ENCODE data around the gene NTRK2.

NTRK2 gene

GRCh38 chr9:84874596-84874995 is 205.1 kb downstream of the NTRK2 start:
- Histone ChIP-seq H3K4me1 (ENCODE audit: insufficient read depth, low read length) (peaks cover 11% of the 10 kb centered on the region), H3K27ac (ENCODE audit: low read length) (no peak overlapping the region), H3K79me2 (ENCODE audit: insufficient read depth, low read length) (no peaks in the 10 kb centered on the region), H3K27me3 (ENCODE audit: insufficient read depth, low read length, poor library complexity) (no peaks in the 10 kb centered on the region), H3K9me3 (ENCODE audit: insufficient read depth, low read length, severe bottlenecking) (no peaks in the 10 kb centered on the region), H3K4me2 (ENCODE audit: insufficient read depth, low read length) (peak overlapping the region; percentile 38; the same call in 1 of the 2 replicates), H3K9ac (ENCODE audit: low read depth, low read length) (no peak overlapping the region), H4K20me1 (ENCODE audit: insufficient read depth, low read length) (no peaks in the 10 kb centered on the region), H3K36me3 (ENCODE audit: insufficient read depth, low read length) (no peaks in the 10 kb centered on the region), H2AFZ (ENCODE audit: low read depth, low read length) (peak overlapping the region; percentile 59; the same call in 1 of the 2 replicates), H3K4me3 (ENCODE audit: low read depth in 1 of 2, low read length in 2 of 2) (no peak overlapping the region)
- TF ChIP-seq CTCF (IDR thresholded peaks at IDR 0.05; ENCODE audit: borderline replicate concordance, extremely low read depth, low read length, poor library complexity, severe bottlenecking) (no peak), EZH2 (IDR thresholded peaks at IDR 0.05; ENCODE audit: borderline replicate concordance, low read depth, low read length, severe bottlenecking) (no peak)
- DNase-seq, result peak; percentile 15
- ATAC-seq (ENCODE audit: insufficient read depth, low read depth), result peak; percentile 70; the same call in 1 of the 3 replicates

GRCh38 chr9:84875193-84875592 is 205.7 kb downstream of the NTRK2 start:
- TF ChIP-seq EZH2 (IDR thresholded peaks at IDR 0.05; ENCODE audit: borderline replicate concordance, low read depth, low read length, severe bottlenecking) (no peak), CTCF (IDR thresholded peaks at IDR 0.05; ENCODE audit: borderline replicate concordance, extremely low read depth, low read length, poor library complexity, severe bottlenecking) (no peak)
- no peak overlapping the region for H3K9ac ChIP-seq (ENCODE audit: low read depth, low read length)
- DNase-seq (no peak), ATAC-seq (ENCODE audit: insufficient read depth, low read depth) (no peak)
- H3K36me3 ChIP-seq (ENCODE audit: insufficient read depth, low read length), result no peaks in the 10 kb centered on the region
- no peaks in the 10 kb centered on the region for H3K79me2 ChIP-seq (ENCODE audit: insufficient read depth, low read length)
- no peak overlapping the region for H3K27ac ChIP-seq (ENCODE audit: low read length)
- H3K4me3 ChIP-seq (ENCODE audit: low read depth in 1 of 2, low read length in 2 of 2), result no peak overlapping the region
- H3K4me1 ChIP-seq (ENCODE audit: insufficient read depth, low read length), result peaks cover 11% of the 10 kb centered on the region
- H3K27me3 ChIP-seq (ENCODE audit: insufficient read depth, low read length, poor library complexity), result no peaks in the 10 kb centered on the region
- H2AFZ ChIP-seq (ENCODE audit: low read depth, low read length), result peak overlapping the region; percentile 59
- no peaks in the 10 kb centered on the region for H3K9me3 ChIP-seq (ENCODE audit: insufficient read depth, low read length, severe bottlenecking)
- no peak overlapping the region for H3K4me2 ChIP-seq (ENCODE audit: insufficient read depth, low read length)
- H4K20me1 ChIP-seq (ENCODE audit: insufficient read depth, low read length), result no peaks in the 10 kb centered on the region

- Histone ChIP-seq H3K27me3 (ENCODE audit: insufficient read depth, low read length, poor library complexity) (no peaks in the 10 kb centered on the region), H3K27ac (ENCODE audit: low read length) (no peak overlapping the region), H3K36me3 (ENCODE audit: insufficient read depth, low read length) (no peaks in the 10 kb centered on the region), H2AFZ (ENCODE audit: low read depth, low read length) (no peak overlapping the region), H3K9me3 (ENCODE audit: insufficient read depth, low read length, severe bottlenecking) (no peaks in the 10 kb centered on the region), H4K20me1 (ENCODE audit: insufficient read depth, low read length) (no peaks in the 10 kb centered on the region), H3K4me2 (ENCODE audit: insufficient read depth, low read length) (no peak overlapping the region), H3K4me3 (ENCODE audit: low read depth in 1 of 2, low read length in 2 of 2) (no peak overlapping the region), H3K4me1 (ENCODE audit: insufficient read depth, low read length) (peaks cover 5% of the 10 kb centered on the region), H3K79me2 (ENCODE audit: insufficient read depth, low read length) (no peaks in the 10 kb centered on the region), H3K9ac (ENCODE audit: low read depth, low read length) (no peak overlapping the region)
- no peak for TF ChIP-seq CTCF (IDR thresholded peaks at IDR 0.05; ENCODE audit: borderline replicate concordance, extremely low read depth, low read length, poor library complexity, severe bottlenecking)
- TF ChIP-seq EZH2 (IDR thresholded peaks at IDR 0.05; ENCODE audit: borderline replicate concordance, low read depth, low read length, severe bottlenecking), result no peak
- DNase-seq, result no peak
- no peak for ATAC-seq (ENCODE audit: insufficient read depth, low read depth)
Observed at GRCh38 chr9:84879631-84880030, 210.1 kb downstream of the NTRK2 start.

- H3K4me1 ChIP-seq (ENCODE audit: insufficient read depth, low read length), result no peaks in the 10 kb centered on the region
- H3K79me2 ChIP-seq (ENCODE audit: insufficient read depth, low read length), result no peaks in the 10 kb centered on the region
- DNase-seq (no peak), ATAC-seq (ENCODE audit: insufficient read depth, low read depth) (no peak)
- H3K4me2 ChIP-seq (ENCODE audit: insufficient read depth, low read length), result no peak overlapping the region
- no peak overlapping the region for H2AFZ ChIP-seq (ENCODE audit: low read depth, low read length)
- H4K20me1 ChIP-seq (ENCODE audit: insufficient read depth, low read length), result no peaks in the 10 kb centered on the region
- no peaks in the 10 kb centered on the region for H3K9me3 ChIP-seq (ENCODE audit: insufficient read depth, low read length, severe bottlenecking)
- H3K9ac ChIP-seq (ENCODE audit: low read depth, low read length), result no peak overlapping the region
- H3K4me3 ChIP-seq (ENCODE audit: low read depth in 1 of 2, low read length in 2 of 2), result no peak overlapping the region
- no peak overlapping the region for H3K27ac ChIP-seq (ENCODE audit: low read length)
- no peaks in the 10 kb centered on the region for H3K27me3 ChIP-seq (ENCODE audit: insufficient read depth, low read length, poor library complexity)
- no peaks in the 10 kb centered on the region for H3K36me3 ChIP-seq (ENCODE audit: insufficient read depth, low read length)
- TF ChIP-seq CTCF (IDR thresholded peaks at IDR 0.05; ENCODE audit: borderline replicate concordance, extremely low read depth, low read length, poor library complexity, severe bottlenecking), result no peak
- no peak for TF ChIP-seq EZH2 (IDR thresholded peaks at IDR 0.05; ENCODE audit: borderline replicate concordance, low read depth, low read length, severe bottlenecking)
Observed at GRCh38 chr9:84880835-84881234, 211.3 kb downstream of the NTRK2 start.
